C4-2B (cell line): ENCODE results near the gene SLC30A10.
"Not testable (repeated sequence)": the region's sequence is repeated elsewhere in the genome, so short reads cannot be mapped to it uniquely, and the experiment has no call there.

Experiments used
- H3K27ac ChIP-seq: fragments of 450-650 bp; 2 replicates; pipeline ENCODE4 v1.5.1; 2017
- CTCF ChIP-seq: fragments of 450-650 bp; conservative IDR thresholded peaks from 2 replicates; pipeline ENCODE4 v1.5.1; 2017; ENCODE audit warnings: mild to moderate bottlenecking
- ZFX ChIP-seq: fragments of 450-650 bp; IDR thresholded peaks from 2 replicates; pipeline ENCODE4 v1.6.1; 2017

SLC30A10 gene

GRCh38 chr1:219941179-219942118, 13.1 kb upstream of the SLC30A10 start:
- no peak for TF ChIP-seq CTCF
- TF ChIP-seq ZFX: no peak
- no peak overlapping the region for H3K27ac ChIP-seq

GRCh38 chr1:219940707-219941106, 12.3 kb upstream of the SLC30A10 start:
- no peak overlapping the region for H3K27ac ChIP-seq
- TF ChIP-seq CTCF: no peak
- no peak for TF ChIP-seq ZFX

- H3K27ac ChIP-seq: no peak overlapping the region
- TF ChIP-seq ZFX (no peak), CTCF (no peak)
Observed at GRCh38 chr1:219938706-219939105, 10.3 kb upstream of the SLC30A10 start.

- H3K27ac ChIP-seq: not testable (repeated sequence)
Observed at GRCh38 chr1:219933763-219934162, 5.4 kb upstream of the SLC30A10 start.

- TF ChIP-seq ZFX (no peak), CTCF (no peak)
- no peak overlapping the region for H3K27ac ChIP-seq
Observed at GRCh38 chr1:219931033-219931432, 2.7 kb upstream of the SLC30A10 start.

GRCh38 chr1:219928791-219929118, 398 bp upstream of the SLC30A10 start:
- no peak for TF ChIP-seq ZFX
- TF ChIP-seq CTCF: no peak
- no peak overlapping the region for H3K27ac ChIP-seq

- TF ChIP-seq ZFX (no peak), CTCF (no peak)
- H3K27ac ChIP-seq: no peak overlapping the region
Observed at GRCh38 chr1:219927298-219927955, 930 bp downstream of the SLC30A10 start.
